Activated T-cell treated with anti-CD3 and anti-CD28 coated beads, Interleukin-2, amount 50 U/mL, for 72 hours (primary cell): ENCODE results near the gene PRSS21. TPM values are rescaled to one million over a fixed set of nuclear protein-coding genes. Genes with fewer than 3 reads are reported as not detected.

Experiments used
- total RNA-seq, 2 donors: library from RNA; stranded (reverse); gene quantifications; one replicate each; pipeline ENCODE4 v1.2.3, GENCODE V29; 2022

PRSS21 gene
- total RNA-seq, 2 donors from 2014 or later, result 2.4 to 10.3 TPM

Other genes with a start within 250 kb of the PRSS21 start
- 10 to 100 TPM; 44.8 to 50.2 TPM for gene KCTD5, start 134.7 kb upstream of the PRSS21 start, total RNA-seq
- gene PRSS27, start 97.0 kb upstream of the PRSS21 start, total RNA-seq, result 1 to 10 TPM; 7.6 to 8.8 TPM
- gene SRRM2, start 64.6 kb upstream of the PRSS21 start, total RNA-seq, result 100 to 1,000 TPM; 696 to 731 TPM
- gene ELOB, start 40.0 kb upstream of the PRSS21 start, total RNA-seq, result 100 to 1,000 TPM; 158 to 208 TPM
- under 1 TPM in 1 of 2 donors, not detected in 1; 0.46 TPM for gene PRSS33, start 29.7 kb upstream of the PRSS21 start, total RNA-seq
- gene PRSS41, start 18.8 kb upstream of the PRSS21 start, total RNA-seq, result under 1 TPM in 1 of 2 donors, not detected in 1; 0.29 TPM
- gene ZG16B, start 13.1 kb downstream of the PRSS21 start, total RNA-seq, result 1 to 10 TPM; 3.9 to 8.5 TPM
- 1 to 10 TPM in 1 of 2 donors, not detected in 1; 1.1 TPM for gene PRSS22, start 40.9 kb downstream of the PRSS21 start, total RNA-seq
- gene FLYWCH2, start 66.0 kb downstream of the PRSS21 start, total RNA-seq, result 10 to 100 TPM; 26.4 to 29.1 TPM
- gene FLYWCH1, start 94.7 kb downstream of the PRSS21 start, total RNA-seq, result 10 to 100 TPM; 68.5 to 76.4 TPM
- gene KREMEN2, start 147.0 kb downstream of the PRSS21 start, total RNA-seq, result under 1 TPM; 0.12 TPM
- gene PAQR4, start 152.1 kb downstream of the PRSS21 start, total RNA-seq, result 10 to 100 TPM; 31.9 to 40.0 TPM
- 100 to 1,000 TPM in 1 of 2 donors, 10 to 100 TPM in 1; 96.1 to 112 TPM for gene PKMYT1, start 163.2 kb downstream of the PRSS21 start, total RNA-seq
- under 1 TPM in 1 of 2 donors, not detected in 1; 0.14 TPM for gene CLDN9, start 195.7 kb downstream of the PRSS21 start, total RNA-seq
- not detected for gene CLDN6, start 200.9 kb downstream of the PRSS21 start, total RNA-seq
- gene TNFRSF12A, start 203.1 kb downstream of the PRSS21 start, total RNA-seq, result 1 to 10 TPM; 3.9 to 4.0 TPM
- gene HCFC1R1, start 206.7 kb downstream of the PRSS21 start, total RNA-seq, result 10 to 100 TPM; 27.6 to 32.8 TPM
- 10 to 100 TPM; 49.1 to 50.9 TPM for gene THOC6, start 206.8 kb downstream of the PRSS21 start, total RNA-seq
- under 1 TPM in 1 of 2 donors, not detected in 1; 0.30 TPM for gene BICDL2, start 219.7 kb downstream of the PRSS21 start, total RNA-seq
- 1 to 10 TPM; 2.3 to 5.2 TPM for gene MMP25, start 229.3 kb downstream of the PRSS21 start, total RNA-seq
- 1,000 to 10,000 TPM; 1,427 to 2,251 TPM for gene IL32, start 248.4 kb downstream of the PRSS21 start, total RNA-seq